Central memory CD8-positive, alpha-beta T cell (primary cell): ENCODE measurements around the gene LASP1NB.

Experiments
- ATAC-seq: fragments of 150-1000 bp; cut with Tn5 transposase; replicated peaks from 2 replicates; pipeline ENCODE4 v1.10.0; 2022; ENCODE audit warnings: mild to moderate bottlenecking, moderate FRiP score, moderate number of reproducible peaks; ENCODE audit not compliant: poor library complexity, severe bottlenecking; ENCODE audit errors: extremely low read depth
- DNase-seq, 2 donors: peaks; one replicate each; pipeline ENCODE4 v3.0.0; 2021; ENCODE audit warnings: low spot score in 2 of 2
- H3K27ac Mint-ChIP-seq: one replicate; pipeline ENCODE4 v1.8.0; 2022; ENCODE audit warnings: low read depth, mild to moderate bottlenecking, moderate library complexity, mixed read lengths
- H3K27me3 Mint-ChIP-seq: one replicate; pipeline ENCODE4 v1.8.0; 2022; ENCODE audit warnings: mixed read lengths
- H3K36me3 Mint-ChIP-seq: one replicate; pipeline ENCODE4 v1.8.0; 2022; ENCODE audit warnings: mild to moderate bottlenecking, moderate library complexity, mixed read lengths; ENCODE audit not compliant: insufficient read depth
- H3K4me1 Mint-ChIP-seq: one replicate; pipeline ENCODE4 v1.8.0; 2022; ENCODE audit warnings: mixed read lengths
- H3K4me3 Mint-ChIP-seq: one replicate; pipeline ENCODE4 v1.8.0; 2022; ENCODE audit warnings: mild to moderate bottlenecking, moderate library complexity, mixed read lengths
- H3K9me3 Mint-ChIP-seq: one replicate; pipeline ENCODE4 v1.8.0; 2022; ENCODE audit warnings: mixed read lengths

Gene LASP1NB

DNA sequence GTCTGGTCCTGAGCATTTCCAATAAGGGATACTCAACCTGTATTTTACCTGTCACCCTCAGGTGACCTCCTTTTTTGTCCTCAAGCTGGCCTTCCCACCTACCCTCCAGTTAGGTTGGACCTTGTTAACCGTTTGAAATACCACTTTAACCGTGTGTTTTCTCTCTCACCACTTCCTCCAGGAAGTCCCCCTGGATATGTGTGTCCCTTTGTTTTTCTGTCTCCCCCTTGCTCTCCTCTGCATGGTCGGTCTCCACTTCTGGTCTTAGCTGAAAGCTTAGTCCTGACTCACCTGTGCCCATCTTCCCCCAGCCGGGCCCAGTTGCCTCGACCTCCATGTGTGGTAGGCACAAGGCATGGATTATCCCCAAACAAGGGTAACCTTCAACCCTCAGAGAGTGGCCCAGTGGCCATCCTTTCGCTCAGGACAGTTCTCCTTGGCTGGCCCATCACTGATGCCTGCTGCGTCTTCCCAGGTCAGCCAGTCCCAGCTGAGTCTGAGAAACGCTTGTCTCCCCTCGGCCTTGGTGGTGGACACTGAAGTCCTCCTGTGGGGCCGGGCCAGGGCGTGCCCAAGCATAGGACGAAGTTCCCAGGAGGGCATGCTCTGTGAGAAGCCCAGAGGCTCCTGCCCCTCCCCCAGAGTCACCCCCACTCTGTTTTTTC, 35.5 kb upstream of the LASP1NB start:
- H3K36me3 Mint-ChIP-seq = peaks cover 57% of the 10 kb centered on the region
- H3K4me3 Mint-ChIP-seq = peak overlapping the region; percentile 73
- no peaks in the 10 kb centered on the region for H3K27me3 Mint-ChIP-seq
- DNase-seq (no peak), ATAC-seq (no peak)
- H3K27ac Mint-ChIP-seq = peak overlapping the region; percentile 90
- peaks cover 92% of the 10 kb centered on the region for H3K4me1 Mint-ChIP-seq
- H3K9me3 Mint-ChIP-seq = no peaks in the 10 kb centered on the region

DNA sequence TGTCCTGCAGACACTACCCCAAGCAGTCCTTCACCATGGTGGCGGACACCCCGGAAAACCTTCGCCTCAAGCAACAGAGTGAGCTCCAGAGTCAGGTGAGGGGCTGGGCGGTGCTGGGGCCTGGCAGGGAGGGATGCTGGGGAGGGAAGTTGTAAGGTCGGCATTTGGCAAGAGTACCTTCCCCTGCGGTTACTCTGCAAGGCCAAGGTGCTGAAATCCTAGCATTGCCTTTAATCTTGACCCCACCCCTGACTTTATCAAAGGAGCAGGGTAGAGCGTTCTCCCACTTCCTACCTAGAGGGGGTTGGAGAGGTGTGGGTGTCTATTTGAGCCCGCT, 35.0 kb upstream of the LASP1NB start:
- Mint-ChIP-seq H3K4me1 (peaks cover 88% of the 10 kb centered on the region), H3K4me3 (peak overlapping the region; percentile 73), H3K9me3 (no peaks in the 10 kb centered on the region), H3K27me3 (no peaks in the 10 kb centered on the region), H3K27ac (peak overlapping the region; percentile 90), H3K36me3 (peaks cover 55% of the 10 kb centered on the region)
- ATAC-seq = peak; percentile 19
- no peak for DNase-seq

DNA sequence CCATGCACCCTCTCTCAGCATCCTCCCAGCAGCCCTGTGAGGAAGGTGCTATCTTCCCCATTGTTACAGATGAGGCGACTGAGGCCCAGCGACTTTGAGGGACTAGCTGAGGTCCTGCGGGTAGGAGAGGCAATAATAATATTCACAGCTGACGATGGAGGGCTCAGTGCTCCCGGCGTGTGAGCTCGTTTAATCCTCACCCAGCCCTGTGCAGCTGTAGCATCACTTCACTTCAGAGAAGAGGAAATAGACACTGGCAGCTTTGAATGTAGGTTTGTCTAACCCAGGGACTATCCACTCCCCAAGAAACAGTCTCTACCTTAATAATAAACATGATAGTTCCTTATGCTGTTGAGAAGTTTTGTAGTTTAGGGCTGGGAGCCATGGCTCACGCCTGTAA, 34.0 kb upstream of the LASP1NB start:
- H3K9me3 Mint-ChIP-seq = no peaks in the 10 kb centered on the region
- peak; percentile 62 for ATAC-seq
- H3K4me3 Mint-ChIP-seq = peak overlapping the region; percentile 73

DNA sequence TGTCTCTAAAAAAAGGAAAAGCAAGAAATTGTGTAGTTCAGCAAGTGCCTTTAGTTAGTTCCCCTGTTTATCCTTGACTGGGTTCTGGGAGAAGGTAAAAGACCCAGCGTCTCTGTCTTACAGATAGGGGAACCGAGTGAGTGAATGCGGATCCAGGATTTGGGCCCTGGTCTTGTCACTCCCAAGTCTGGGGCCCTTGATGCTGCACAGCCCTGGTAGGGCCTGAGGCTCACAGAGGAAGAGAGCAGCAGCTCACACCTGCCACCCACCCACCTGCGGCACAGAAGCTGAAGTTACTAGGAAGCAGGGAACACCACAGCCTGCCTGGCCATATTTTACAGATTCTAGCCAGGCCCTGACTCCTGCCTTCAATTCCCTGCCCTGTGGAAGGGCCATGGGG, 33.3 kb upstream of the LASP1NB start:
- no peaks in the 10 kb centered on the region for H3K9me3 Mint-ChIP-seq
- peaks cover 52% of the 10 kb centered on the region for H3K36me3 Mint-ChIP-seq
- no peak for ATAC-seq
- H3K27ac Mint-ChIP-seq = peak overlapping the region; percentile 90
- no peaks in the 10 kb centered on the region for H3K27me3 Mint-ChIP-seq
- DNase-seq = no peak
- H3K4me1 Mint-ChIP-seq = peaks cover 80% of the 10 kb centered on the region
- peak overlapping the region; percentile 73 for H3K4me3 Mint-ChIP-seq

More for the DNA sequence above, 34.0 kb upstream of the LASP1NB start:
- Mint-ChIP-seq H3K27me3 (no peaks in the 10 kb centered on the region), H3K27ac (peak overlapping the region; percentile 90), H3K36me3 (peaks cover 53% of the 10 kb centered on the region), H3K4me1 (peaks cover 86% of the 10 kb centered on the region)
- DNase-seq = no peak

DNA sequence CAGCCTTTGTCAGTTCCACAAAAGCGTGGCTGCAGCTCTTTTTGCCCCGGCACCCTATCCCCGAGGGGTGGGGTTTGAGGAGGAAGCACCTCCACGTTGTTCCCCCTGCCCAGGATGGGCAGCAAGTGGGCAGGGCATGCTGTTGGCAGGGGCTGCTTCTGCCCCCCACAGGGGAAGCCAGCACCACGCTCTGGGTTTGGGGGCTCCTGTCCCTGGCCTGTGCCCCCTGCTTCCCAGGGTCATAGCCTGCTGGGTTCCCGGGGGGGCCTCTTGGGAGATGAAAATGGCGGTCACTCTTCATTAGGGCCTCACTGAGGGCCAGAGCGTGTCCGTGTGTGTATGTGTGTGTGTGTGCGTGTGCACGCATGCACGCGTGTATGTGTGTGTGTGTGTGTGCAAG, 32.8 kb upstream of the LASP1NB start:
- ATAC-seq = no peak

DNA sequence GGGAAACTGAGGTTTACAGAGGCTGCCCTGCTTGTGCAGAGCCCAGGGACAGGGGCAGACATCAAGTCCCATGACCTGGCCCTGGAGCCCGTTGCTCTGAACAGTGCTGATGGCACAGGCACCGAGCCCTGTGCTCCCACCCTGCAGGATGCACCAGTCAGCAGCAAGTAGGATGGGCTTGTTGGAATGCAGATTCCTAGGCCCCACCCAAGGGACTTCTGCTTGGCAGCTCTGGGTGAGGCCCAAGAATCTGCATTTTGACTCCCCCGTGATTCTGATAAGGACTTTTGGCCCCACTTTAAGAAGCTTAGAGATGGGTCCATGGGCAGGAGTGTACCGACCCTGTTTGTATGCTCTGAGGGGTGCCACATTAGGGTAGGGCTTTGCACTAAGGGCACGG, 32.3 kb upstream of the LASP1NB start:
- H3K27ac Mint-ChIP-seq = peak overlapping the region; percentile 67
- ATAC-seq = no peak

More for the DNA sequence above, 32.8 kb upstream of the LASP1NB start:
- Mint-ChIP-seq H3K9me3 (no peaks in the 10 kb centered on the region), H3K4me3 (peak overlapping the region; percentile 73), H3K36me3 (peaks cover 53% of the 10 kb centered on the region), H3K27me3 (no peaks in the 10 kb centered on the region), H3K4me1 (peaks cover 79% of the 10 kb centered on the region), H3K27ac (peak overlapping the region; percentile 90)
- no peak for DNase-seq

DNA sequence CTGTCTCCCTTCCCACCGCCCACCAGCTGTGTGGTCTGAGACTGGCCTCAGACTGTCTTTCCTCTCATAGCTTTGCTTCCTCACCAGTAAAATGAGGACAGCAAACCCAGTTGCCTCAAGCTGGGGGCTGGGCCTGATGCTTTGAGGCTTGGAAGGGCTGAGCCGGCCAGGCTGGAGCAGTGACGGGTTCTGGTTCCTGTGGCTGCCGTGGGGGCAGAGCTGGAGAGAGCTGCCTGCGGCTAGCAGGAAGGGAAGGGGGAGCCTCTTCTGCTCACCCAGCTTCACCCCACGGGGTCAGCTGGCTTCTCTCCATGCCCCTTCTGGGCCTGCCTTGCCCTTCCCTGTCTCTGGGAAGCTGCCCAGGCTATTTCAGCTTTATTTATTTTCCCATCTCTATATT, 31.8 kb upstream of the LASP1NB start:
- H3K36me3 Mint-ChIP-seq = peaks cover 52% of the 10 kb centered on the region
- H3K27ac Mint-ChIP-seq = peak overlapping the region; percentile 67
- H3K9me3 Mint-ChIP-seq = no peaks in the 10 kb centered on the region
- H3K4me3 Mint-ChIP-seq = peak overlapping the region; percentile 73
- H3K4me1 Mint-ChIP-seq = peaks cover 81% of the 10 kb centered on the region
- ATAC-seq = peak; percentile 12
- no peak for DNase-seq
- H3K27me3 Mint-ChIP-seq = no peaks in the 10 kb centered on the region

More for the DNA sequence above, 32.3 kb upstream of the LASP1NB start:
- H3K9me3 Mint-ChIP-seq = no peaks in the 10 kb centered on the region
- H3K4me3 Mint-ChIP-seq = peak overlapping the region; percentile 73
- no peaks in the 10 kb centered on the region for H3K27me3 Mint-ChIP-seq
- H3K36me3 Mint-ChIP-seq = peaks cover 53% of the 10 kb centered on the region
- DNase-seq = no peak
- peaks cover 80% of the 10 kb centered on the region for H3K4me1 Mint-ChIP-seq

DNA sequence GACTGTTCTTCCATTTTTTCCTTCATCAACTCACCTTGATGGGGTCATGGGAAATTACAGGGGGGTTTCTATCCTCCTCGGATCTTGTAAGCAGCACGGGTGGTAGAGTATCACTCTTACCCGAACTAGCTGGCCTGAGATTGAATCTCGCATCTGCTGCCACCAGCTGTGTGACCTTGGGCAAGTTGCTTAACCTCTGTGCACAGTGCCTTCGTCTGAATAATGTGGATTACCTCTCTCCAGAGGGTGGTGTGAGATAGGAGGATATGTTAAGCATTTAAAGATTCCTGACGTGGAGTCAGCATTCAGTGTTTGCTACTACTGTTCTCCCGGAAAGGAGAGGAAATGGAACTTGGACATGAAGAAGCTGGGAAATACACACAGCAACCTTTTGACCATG, 31.1 kb upstream of the LASP1NB start:
- Mint-ChIP-seq H3K27me3 (no peaks in the 10 kb centered on the region), H3K4me1 (peaks cover 81% of the 10 kb centered on the region), H3K36me3 (peaks cover 57% of the 10 kb centered on the region), H3K9me3 (no peaks in the 10 kb centered on the region), H3K4me3 (peak overlapping the region; percentile 73), H3K27ac (peak overlapping the region; percentile 67)
- ATAC-seq = no peak
- no peak for DNase-seq

DNA sequence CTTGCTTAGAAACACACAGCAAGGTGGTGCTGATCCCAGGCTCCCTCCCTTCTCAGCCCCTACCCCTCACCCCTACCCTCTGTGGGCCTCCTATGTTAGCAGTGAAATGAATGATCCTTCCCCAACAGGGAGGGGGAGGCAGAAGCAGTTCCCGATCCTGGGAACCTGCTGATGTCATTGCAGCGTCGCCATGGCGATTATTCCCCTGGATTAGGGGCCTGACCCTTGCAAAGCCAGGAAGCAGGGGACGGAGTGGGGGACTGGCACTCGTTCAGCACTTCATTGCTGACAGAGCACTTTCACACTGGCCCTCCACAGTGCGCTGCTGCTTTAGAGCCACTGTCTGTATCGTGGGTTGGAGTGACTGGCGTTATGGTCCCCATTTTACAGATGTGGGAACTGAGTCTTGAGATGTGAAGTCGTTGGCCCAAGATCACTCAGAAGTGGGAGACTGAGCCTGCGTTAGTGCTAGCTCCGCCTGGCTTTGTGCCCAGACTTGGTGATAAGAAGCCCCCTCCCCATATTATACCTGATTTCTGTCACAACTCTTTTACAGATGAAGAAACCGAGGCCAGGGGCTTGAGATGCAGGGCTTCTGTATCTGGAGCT, 29.0 kb upstream of the LASP1NB start:
- H3K9me3 Mint-ChIP-seq = no peaks in the 10 kb centered on the region
- H3K27ac Mint-ChIP-seq = peak overlapping the region; percentile 65
- no peak for ATAC-seq
- peaks cover 72% of the 10 kb centered on the region for H3K4me1 Mint-ChIP-seq
- H3K4me3 Mint-ChIP-seq = peak overlapping the region; percentile 29
- H3K27me3 Mint-ChIP-seq = no peaks in the 10 kb centered on the region
- H3K36me3 Mint-ChIP-seq = peaks cover 50% of the 10 kb centered on the region
- DNase-seq = no peak

DNA sequence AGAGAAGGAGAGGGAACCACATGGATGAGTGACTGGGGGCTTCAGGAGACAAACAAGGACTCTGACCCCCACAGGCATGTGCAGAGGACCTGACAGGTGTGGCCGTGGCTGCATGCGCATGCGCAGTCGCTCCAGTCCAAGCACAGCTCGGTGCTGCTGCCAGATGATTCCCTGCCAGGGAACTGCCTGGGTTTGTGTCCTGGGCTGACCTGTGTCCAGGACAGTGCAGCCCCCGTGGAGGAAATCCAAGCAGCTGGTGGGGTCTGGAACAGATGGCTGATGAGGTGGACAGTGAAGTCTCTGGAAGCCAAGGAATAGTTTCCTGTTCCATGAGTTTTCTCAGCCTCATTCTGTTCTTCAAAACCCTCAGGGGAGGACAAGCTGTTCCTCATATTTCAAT, 28.2 kb upstream of the LASP1NB start:
- Mint-ChIP-seq H3K27me3 (no peaks in the 10 kb centered on the region), H3K9me3 (no peaks in the 10 kb centered on the region), H3K4me1 (peaks cover 64% of the 10 kb centered on the region), H3K36me3 (peaks cover 48% of the 10 kb centered on the region), H3K4me3 (peak overlapping the region; percentile 77), H3K27ac (peak overlapping the region; percentile 95)
- ATAC-seq (no peak), DNase-seq (no peak)

DNA sequence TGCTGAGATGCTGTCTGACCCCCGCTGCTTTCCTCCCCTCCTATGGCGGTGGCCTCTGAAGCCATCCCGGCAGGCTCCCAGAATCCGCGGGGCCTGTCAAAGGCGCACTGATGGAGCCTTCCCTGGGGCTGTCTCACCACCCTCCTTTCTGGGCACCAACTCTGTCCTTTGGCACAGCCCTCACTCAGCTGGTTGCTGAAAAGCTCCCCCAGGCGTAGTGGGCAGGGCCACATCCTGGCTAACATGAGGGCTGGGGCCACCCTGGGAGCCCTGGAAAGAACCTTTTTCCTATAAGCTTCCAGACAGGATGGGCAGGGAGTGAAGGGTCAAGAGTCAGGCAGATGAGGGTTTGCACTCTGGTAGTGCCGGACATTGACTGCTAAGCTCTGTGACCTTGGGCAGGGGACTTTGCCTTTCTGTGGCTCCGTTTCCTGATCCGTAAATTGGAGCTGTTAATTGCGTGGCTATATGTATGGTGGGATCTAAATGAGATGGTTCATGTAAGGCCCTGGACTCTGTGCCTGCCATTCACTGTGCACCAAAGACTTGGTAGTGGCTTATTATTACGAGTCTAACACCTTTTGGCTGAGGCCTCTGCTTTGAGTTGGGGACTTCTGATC, 27.6 kb upstream of the LASP1NB start:
- Mint-ChIP-seq H3K4me3 (peak overlapping the region; percentile 77), H3K36me3 (peaks cover 47% of the 10 kb centered on the region), H3K4me1 (peaks cover 59% of the 10 kb centered on the region), H3K27ac (peak overlapping the region; percentile 95), H3K9me3 (no peaks in the 10 kb centered on the region), H3K27me3 (no peaks in the 10 kb centered on the region)
- ATAC-seq (no peak), DNase-seq (no peak)

DNA sequence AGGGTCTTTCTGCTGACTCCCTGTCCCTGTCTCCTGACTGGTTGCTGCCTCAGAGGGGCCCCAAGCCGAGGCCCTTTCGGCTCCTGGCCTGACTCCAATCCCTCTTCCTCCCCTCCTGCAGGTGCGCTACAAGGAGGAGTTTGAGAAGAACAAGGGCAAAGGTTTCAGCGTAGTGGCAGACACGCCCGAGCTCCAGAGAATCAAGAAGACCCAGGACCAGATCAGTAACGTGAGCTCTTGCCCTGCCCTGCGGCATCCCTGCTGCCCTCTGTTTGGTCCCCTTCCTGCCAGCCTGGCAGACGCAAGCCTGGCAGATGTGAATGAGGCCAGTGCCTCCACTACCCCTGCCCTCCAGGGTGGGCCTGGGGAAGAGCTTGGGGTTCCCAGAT, 27.1 kb upstream of the LASP1NB start:
- H3K4me1 Mint-ChIP-seq = peaks cover 61% of the 10 kb centered on the region
- H3K36me3 Mint-ChIP-seq = peaks cover 44% of the 10 kb centered on the region
- peak in 1 of 2 donors; percentile 20 for DNase-seq
- peak overlapping the region; percentile 95 for H3K27ac Mint-ChIP-seq
- H3K27me3 Mint-ChIP-seq = no peaks in the 10 kb centered on the region
- ATAC-seq = peak; percentile 8
- no peaks in the 10 kb centered on the region for H3K9me3 Mint-ChIP-seq
- peak overlapping the region; percentile 77 for H3K4me3 Mint-ChIP-seq

DNA sequence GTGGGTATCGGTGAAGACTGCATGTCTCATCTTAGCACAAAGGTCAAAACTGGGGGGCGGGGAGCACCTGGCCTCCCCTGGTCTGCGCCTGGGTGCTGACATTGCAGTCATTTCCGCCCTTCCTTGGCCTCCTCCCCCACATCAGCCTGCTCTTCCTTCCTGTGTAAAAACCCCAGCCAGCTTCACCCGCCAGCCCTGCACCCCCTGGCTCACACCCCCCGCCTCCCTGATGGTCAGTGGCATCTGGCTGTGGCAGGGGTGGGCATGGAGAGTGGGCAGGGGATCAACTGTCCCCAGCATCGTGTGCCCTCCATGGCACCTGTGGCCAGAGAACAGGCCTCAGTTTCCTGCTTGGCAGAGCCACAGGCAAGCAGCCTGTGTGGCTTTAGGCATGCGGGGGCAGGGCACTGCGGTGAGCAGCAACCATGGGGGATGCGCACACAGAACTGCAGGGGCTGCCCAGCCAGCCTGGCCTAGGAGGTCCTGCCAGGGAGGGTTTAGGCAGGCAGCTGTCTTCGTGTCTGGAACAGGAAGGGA, 26.5 kb upstream of the LASP1NB start:
- Mint-ChIP-seq H3K27me3 (no peaks in the 10 kb centered on the region), H3K27ac (peak overlapping the region; percentile 95), H3K4me1 (peaks cover 60% of the 10 kb centered on the region), H3K9me3 (no peaks in the 10 kb centered on the region), H3K36me3 (peaks cover 42% of the 10 kb centered on the region), H3K4me3 (peak overlapping the region; percentile 77)
- ATAC-seq (peak; percentile 76), DNase-seq (peak; percentile 60 to 81)
